ENCODE results near the gene STARD8.

Gene STARD8

GRCh38 chrX:68718443-68718820, 71.0 kb downstream of the STARD8 start:
- no peak for TF ChIP-seq ZFX (IDR thresholded peaks at IDR 0.05; ENCODE audit: borderline replicate concordance)
- TF ChIP-seq CTCF (IDR thresholded peaks at IDR 0.05): no peak
- no peak overlapping the region for H3K27ac ChIP-seq

GRCh38 chrX:68719181-68719903, 71.9 kb downstream of the STARD8 start:
- no peak for TF ChIP-seq CTCF (IDR thresholded peaks at IDR 0.05)
- no peak for TF ChIP-seq ZFX (IDR thresholded peaks at IDR 0.05; ENCODE audit: borderline replicate concordance)
- H3K27ac ChIP-seq: no peak overlapping the region

GRCh38 chrX:68719904-68720614, 72.6 kb downstream of the STARD8 start:
- TF ChIP-seq CTCF (IDR thresholded peaks at IDR 0.05) (no peak), ZFX (IDR thresholded peaks at IDR 0.05; ENCODE audit: borderline replicate concordance) (no peak)
- no peak overlapping the region for H3K27ac ChIP-seq

- no peak overlapping the region for H3K27ac ChIP-seq
- TF ChIP-seq CTCF (IDR thresholded peaks at IDR 0.05): no peak
These were observed 73.4 kb downstream of the STARD8 start for GRCh38 chrX:68720851-68721250.

GRCh38 chrX:68721546-68721945, 74.1 kb downstream of the STARD8 start:
- TF ChIP-seq ZFX (IDR thresholded peaks at IDR 0.05; ENCODE audit: borderline replicate concordance) (no peak), CTCF (IDR thresholded peaks at IDR 0.05) (no peak)
- no peak overlapping the region for H3K27ac ChIP-seq

GRCh38 chrX:68721991-68722860, 74.8 kb downstream of the STARD8 start:
- H3K27ac ChIP-seq: no peak overlapping the region
- no peak for TF ChIP-seq ZFX (IDR thresholded peaks at IDR 0.05; ENCODE audit: borderline replicate concordance)
- TF ChIP-seq CTCF (IDR thresholded peaks at IDR 0.05): no peak
